ENCODE data around the gene MAP4K1. TPM values are rescaled to one million over a fixed set of nuclear protein-coding genes. Genes with fewer than 3 reads are reported as not detected.

MAP4K1 gene
- total RNA-seq, 1 donor from 2014 or later = 2.1 TPM

DNA sequence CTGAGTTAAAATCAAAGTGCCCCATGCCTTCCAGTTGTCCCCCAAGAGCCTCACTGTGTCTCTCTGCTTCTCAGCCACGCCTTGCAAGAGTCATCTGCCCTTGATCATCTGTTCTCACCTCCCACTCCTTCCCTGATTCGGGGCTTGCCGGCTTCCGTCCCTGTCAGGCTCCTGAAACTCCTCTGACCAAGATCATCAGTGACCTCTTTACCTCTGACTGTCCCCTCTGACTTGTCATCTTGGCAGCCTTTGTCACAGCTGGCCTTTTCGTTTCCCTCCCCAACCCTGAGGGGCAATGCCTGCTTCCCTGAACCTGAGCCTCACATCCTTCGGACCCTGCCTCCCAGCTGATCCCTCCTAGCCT lies 66.3 kb downstream of the MAP4K1 start:
- DNase-seq (ENCODE audit: extremely low spot score, unreplicated experiment) = no peak
- Mint-ChIP-seq H3K4me3 (ENCODE audit: unreplicated experiment) (no peak overlapping the region), H3K4me1 (ENCODE audit: unreplicated experiment) (no peaks in the 10 kb centered on the region), H3K27ac (ENCODE audit: unreplicated experiment) (no peak overlapping the region), H3K9me3 (ENCODE audit: unreplicated experiment) (no peaks in the 10 kb centered on the region), H3K36me3 (ENCODE audit: unreplicated experiment) (no peaks in the 10 kb centered on the region), H3K27me3 (ENCODE audit: unreplicated experiment) (peaks cover 26% of the 10 kb centered on the region)
- TF ChIP-seq, protein P1, sequence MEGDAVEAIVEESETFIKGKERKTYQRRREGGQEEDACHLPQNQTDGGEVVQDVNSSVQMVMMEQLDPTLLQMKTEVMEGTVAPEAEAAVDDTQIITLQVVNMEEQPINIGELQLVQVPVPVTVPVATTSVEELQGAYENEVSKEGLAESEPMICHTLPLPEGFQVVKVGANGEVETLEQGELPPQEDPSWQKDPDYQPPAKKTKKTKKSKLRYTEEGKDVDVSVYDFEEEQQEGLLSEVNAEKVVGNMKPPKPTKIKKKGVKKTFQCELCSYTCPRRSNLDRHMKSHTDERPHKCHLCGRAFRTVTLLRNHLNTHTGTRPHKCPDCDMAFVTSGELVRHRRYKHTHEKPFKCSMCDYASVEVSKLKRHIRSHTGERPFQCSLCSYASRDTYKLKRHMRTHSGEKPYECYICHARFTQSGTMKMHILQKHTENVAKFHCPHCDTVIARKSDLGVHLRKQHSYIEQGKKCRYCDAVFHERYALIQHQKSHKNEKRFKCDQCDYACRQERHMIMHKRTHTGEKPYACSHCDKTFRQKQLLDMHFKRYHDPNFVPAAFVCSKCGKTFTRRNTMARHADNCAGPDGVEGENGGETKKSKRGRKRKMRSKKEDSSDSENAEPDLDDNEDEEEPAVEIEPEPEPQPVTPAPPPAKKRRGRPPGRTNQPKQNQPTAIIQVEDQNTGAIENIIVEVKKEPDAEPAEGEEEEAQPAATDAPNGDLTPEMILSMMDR (IDR thresholded peaks at IDR 0.05) = no peak

DNA sequence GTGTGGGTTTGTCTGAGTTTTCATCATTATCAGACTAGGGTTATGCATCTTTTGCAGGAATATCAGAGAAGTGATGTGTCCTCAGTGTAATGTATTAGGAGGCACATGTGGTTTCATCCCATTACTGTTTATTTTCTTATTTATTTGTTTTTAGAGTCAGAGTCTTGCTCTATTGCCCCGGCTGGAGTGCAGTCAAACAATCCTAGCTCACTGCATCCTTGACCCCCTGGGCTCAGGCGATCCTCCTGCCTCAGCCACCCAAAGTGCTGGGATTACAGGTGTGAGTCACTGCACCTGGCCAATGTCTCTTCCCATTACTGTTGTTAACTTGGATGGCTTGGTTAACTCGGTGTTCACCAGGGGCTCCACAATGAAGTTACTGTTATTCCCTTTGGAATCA lies 67.4 kb downstream of the MAP4K1 start:
- Mint-ChIP-seq H3K4me1 (ENCODE audit: unreplicated experiment) (no peaks in the 10 kb centered on the region), H3K27ac (ENCODE audit: unreplicated experiment) (no peak overlapping the region)

DNA sequence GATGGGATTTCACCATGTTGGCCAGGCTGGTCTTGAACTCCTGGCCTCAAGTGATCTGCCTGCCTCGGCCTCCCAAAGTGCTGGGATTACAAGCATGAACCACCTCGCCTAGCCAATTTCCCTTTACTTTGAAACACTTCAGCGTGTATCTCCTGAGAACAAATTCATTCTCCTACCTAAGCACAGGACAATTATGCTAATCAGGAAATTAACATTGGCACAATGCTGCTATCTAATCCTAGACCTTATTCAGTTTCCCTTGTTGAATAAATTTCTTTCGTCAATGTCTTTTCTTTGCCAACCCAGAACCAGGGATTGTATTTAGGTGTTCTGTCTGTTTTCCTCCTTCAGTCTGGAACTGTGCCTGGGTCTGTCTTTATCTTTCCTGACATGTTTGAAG lies 67.8 kb downstream of the MAP4K1 start:
- H3K9me3 Mint-ChIP-seq (ENCODE audit: unreplicated experiment) = no peaks in the 10 kb centered on the region
- H3K4me3 Mint-ChIP-seq (ENCODE audit: unreplicated experiment) = no peak overlapping the region
- TF ChIP-seq, protein P1 (IDR thresholded peaks at IDR 0.05) = no peak
- no peak overlapping the region for H3K27ac Mint-ChIP-seq (ENCODE audit: unreplicated experiment)
- H3K27me3 Mint-ChIP-seq (ENCODE audit: unreplicated experiment) = peaks cover 22% of the 10 kb centered on the region
- H3K36me3 Mint-ChIP-seq (ENCODE audit: unreplicated experiment) = no peaks in the 10 kb centered on the region
- no peak for DNase-seq (ENCODE audit: extremely low spot score, unreplicated experiment)
- no peaks in the 10 kb centered on the region for H3K4me1 Mint-ChIP-seq (ENCODE audit: unreplicated experiment)

More for the DNA sequence above, 67.4 kb downstream of the MAP4K1 start:
- Mint-ChIP-seq H3K36me3 (ENCODE audit: unreplicated experiment) (no peaks in the 10 kb centered on the region), H3K27me3 (ENCODE audit: unreplicated experiment) (peaks cover 23% of the 10 kb centered on the region), H3K9me3 (ENCODE audit: unreplicated experiment) (no peaks in the 10 kb centered on the region), H3K4me3 (ENCODE audit: unreplicated experiment) (no peak overlapping the region)
- DNase-seq (ENCODE audit: extremely low spot score, unreplicated experiment) = no peak
- TF ChIP-seq, protein P1 (IDR thresholded peaks at IDR 0.05) = no peak

DNA sequence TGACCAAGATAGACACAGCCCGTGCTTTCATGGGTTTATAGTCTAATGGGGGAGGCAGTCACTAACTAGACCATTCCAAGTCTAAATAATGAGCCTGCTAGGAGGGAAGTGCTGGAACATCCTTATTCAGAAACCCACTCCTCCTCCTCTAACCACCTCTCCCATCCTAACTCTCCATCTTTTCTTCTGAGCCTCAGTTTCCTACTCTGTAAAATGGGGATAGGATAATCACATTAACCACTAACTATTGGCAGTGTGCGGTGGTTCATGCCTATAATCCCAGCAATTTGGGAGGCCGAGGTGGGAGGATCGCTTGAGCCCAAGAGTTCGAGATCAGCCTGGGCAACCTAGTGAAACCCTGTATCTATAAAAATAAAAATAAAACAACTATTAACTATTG lies 68.7 kb downstream of the MAP4K1 start:
- H3K27ac Mint-ChIP-seq (ENCODE audit: unreplicated experiment) = no peak overlapping the region
- H3K36me3 Mint-ChIP-seq (ENCODE audit: unreplicated experiment) = no peaks in the 10 kb centered on the region
- no peaks in the 10 kb centered on the region for H3K9me3 Mint-ChIP-seq (ENCODE audit: unreplicated experiment)
- TF ChIP-seq, protein P1 (IDR thresholded peaks at IDR 0.05) = no peak
- no peak overlapping the region for H3K4me3 Mint-ChIP-seq (ENCODE audit: unreplicated experiment)
- H3K27me3 Mint-ChIP-seq (ENCODE audit: unreplicated experiment) = peaks cover 19% of the 10 kb centered on the region
- peaks cover 5% of the 10 kb centered on the region for H3K4me1 Mint-ChIP-seq (ENCODE audit: unreplicated experiment)
- no peak for DNase-seq (ENCODE audit: extremely low spot score, unreplicated experiment)

DNA sequence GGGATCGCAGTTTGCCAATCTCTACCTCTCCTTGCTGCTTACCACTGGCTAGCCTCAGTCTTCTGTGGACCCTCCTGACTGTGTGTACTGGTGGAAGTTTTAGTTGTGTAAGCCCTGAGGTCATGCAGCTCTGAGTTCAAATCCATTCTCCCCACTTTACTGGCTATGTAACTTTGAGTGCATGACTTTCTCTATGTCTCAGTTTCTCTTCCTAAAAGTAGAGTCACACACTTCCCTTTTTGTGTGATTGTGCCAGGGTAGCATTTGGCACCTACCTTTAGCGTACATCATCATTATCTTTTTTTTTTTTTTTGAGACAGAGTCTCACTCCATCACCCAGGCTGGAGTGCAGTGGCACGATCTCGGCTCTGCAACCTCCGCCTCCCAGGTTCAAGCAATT lies 70.3 kb downstream of the MAP4K1 start:
- Mint-ChIP-seq H3K36me3 (ENCODE audit: unreplicated experiment) (no peaks in the 10 kb centered on the region), H3K4me1 (ENCODE audit: unreplicated experiment) (peaks cover 5% of the 10 kb centered on the region), H3K9me3 (ENCODE audit: unreplicated experiment) (no peaks in the 10 kb centered on the region), H3K4me3 (ENCODE audit: unreplicated experiment) (no peak overlapping the region), H3K27me3 (ENCODE audit: unreplicated experiment) (peaks cover 12% of the 10 kb centered on the region), H3K27ac (ENCODE audit: unreplicated experiment) (no peak overlapping the region)
- TF ChIP-seq, protein P1 (IDR thresholded peaks at IDR 0.05) = no peak
- no peak for DNase-seq (ENCODE audit: extremely low spot score, unreplicated experiment)

Data from osteocyte (in vitro differentiated cells).